Endothelial cell of umbilical vein (primary cell): ENCODE data around the gene PLEKHH2.

Source experiments
- EZH2 ChIP-seq: IDR thresholded peaks from 2 replicates; pipeline ENCODE4 v1.6.1; 2012; ENCODE audit warnings: borderline replicate concordance, low read depth, mild to moderate bottlenecking, moderate library complexity, low read length, inconsistent platforms; ENCODE audit not compliant: severe bottlenecking
- FOS ChIP-seq: IDR thresholded peaks from 2 replicates; pipeline ENCODE4 v1.6.1; 2011; ENCODE audit warnings: mild to moderate bottlenecking, low read length, moderate library complexity, borderline replicate concordance; ENCODE audit not compliant: insufficient read depth
- MYC ChIP-seq: IDR thresholded peaks from one replicate; pipeline ENCODE4 v1.6.1; 2011; ENCODE audit warnings: mild to moderate bottlenecking, low read depth, low read length
- TF ChIP-seq, protein P1 (sequence below), 2 donors: IDR thresholded peaks; 1 replicate in 1 of 2; 2 replicates in 1 of 2; pipeline ENCODE4 v1.5.1; 2011; ENCODE audit warnings: low read length in 2 of 2, mild to moderate bottlenecking in 2 of 2, moderate library complexity in 2 of 2, control low read depth in 1 of 2, inconsistent platforms in 1 of 2, low read depth in 1 of 2; ENCODE audit not compliant: insufficient read depth in 1 of 2; ENCODE audit errors: extremely low read depth in 1 of 2
- TF ChIP-seq, protein P2 (sequence below): IDR thresholded peaks from 2 replicates; pipeline ENCODE4 v1.6.1; 2011; ENCODE audit not compliant: insufficient read depth, insufficient read length

DNA sequence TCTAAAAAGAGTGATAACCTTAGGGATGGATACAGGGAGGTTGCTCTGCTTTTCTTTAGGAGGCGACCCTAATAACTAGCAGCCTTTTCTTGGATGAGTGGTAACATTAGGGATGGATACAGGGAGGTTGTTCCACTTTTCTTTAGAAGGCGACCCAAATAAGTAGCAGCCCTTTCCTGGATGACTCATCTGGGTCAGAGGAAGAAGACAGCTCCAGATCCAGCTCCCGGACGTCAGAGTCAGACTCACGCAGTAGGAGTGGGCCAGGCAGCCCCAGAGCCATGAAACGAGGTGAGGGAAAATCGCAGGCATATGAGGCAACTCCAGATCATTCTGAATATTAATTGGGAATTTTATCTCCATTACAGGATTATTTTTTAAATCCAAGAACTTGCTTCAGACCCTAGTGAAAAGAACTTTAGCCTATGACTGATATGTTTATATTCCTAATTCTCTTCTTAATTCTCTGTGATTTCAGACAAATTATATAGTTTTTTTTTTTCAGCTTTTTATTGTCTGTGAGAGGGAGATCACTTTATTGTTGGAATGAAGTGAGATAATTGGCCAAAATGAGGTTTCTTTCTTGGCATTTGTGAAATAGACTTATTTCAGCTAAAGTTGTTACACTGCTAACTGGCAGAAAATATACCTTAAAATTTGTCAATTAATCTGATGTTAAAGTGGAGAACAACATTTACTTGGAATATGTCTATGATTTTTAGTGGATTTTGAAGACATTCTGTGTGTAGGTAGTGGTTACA lies 70.4 kb downstream of the PLEKHH2 start:
- TF ChIP-seq, protein P1, sequence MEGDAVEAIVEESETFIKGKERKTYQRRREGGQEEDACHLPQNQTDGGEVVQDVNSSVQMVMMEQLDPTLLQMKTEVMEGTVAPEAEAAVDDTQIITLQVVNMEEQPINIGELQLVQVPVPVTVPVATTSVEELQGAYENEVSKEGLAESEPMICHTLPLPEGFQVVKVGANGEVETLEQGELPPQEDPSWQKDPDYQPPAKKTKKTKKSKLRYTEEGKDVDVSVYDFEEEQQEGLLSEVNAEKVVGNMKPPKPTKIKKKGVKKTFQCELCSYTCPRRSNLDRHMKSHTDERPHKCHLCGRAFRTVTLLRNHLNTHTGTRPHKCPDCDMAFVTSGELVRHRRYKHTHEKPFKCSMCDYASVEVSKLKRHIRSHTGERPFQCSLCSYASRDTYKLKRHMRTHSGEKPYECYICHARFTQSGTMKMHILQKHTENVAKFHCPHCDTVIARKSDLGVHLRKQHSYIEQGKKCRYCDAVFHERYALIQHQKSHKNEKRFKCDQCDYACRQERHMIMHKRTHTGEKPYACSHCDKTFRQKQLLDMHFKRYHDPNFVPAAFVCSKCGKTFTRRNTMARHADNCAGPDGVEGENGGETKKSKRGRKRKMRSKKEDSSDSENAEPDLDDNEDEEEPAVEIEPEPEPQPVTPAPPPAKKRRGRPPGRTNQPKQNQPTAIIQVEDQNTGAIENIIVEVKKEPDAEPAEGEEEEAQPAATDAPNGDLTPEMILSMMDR (IDR thresholded peaks at IDR 0.05; ENCODE audit: extremely low read depth in 1 of 2, insufficient read depth in 1 of 2, low read depth in 1 of 2, low read length in 2 of 2) = no peak
- TF ChIP-seq EZH2 (no peak), MYC (no peak), FOS (peak; percentile 86)
- TF ChIP-seq, protein P2, sequence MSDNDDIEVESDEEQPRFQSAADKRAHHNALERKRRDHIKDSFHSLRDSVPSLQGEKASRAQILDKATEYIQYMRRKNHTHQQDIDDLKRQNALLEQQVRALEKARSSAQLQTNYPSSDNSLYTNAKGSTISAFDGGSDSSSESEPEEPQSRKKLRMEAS = no peak
